Measurements from ENCODE around the gene ZSCAN5A. TPM values are rescaled to one million over a fixed set of nuclear protein-coding genes. Genes with fewer than 3 reads are reported as not detected.
A peak's percentile ranks its signal among the peaks of the same experiment; 100 is the strongest.
"Not testable (repeated sequence)": the region's sequence is repeated elsewhere in the genome, so short reads cannot be mapped to it uniquely, and the experiment has no call there.

Gene ZSCAN5A
- polyA plus RNA-seq, 4 donors: 11.4 to 13.9 (median 12.9) TPM

- DNase-seq (ENCODE audit: low read depth in 4 of 4, low spot score in 3 of 4): no peak
Measured at GRCh38 chr19:56282809-56283208, 31.8 kb downstream of the ZSCAN5A start.

- DNase-seq (ENCODE audit: low read depth in 4 of 4, low spot score in 3 of 4): no peak
Measured at GRCh38 chr19:56273563-56274117, 41.0 kb downstream of the ZSCAN5A start.

- DNase-seq (ENCODE audit: low read depth in 4 of 4, low spot score in 3 of 4): peak in 2 of 4 donors; percentile 14 to 22
Measured at GRCh38 chr19:56272161-56272798, 42.4 kb downstream of the ZSCAN5A start, which contains the start of gene EDDM13. Gene EDDM13, plus strand, starts transcription at chr19:56272748. Its CDS starts 87 bp downstream, at chr19:56272835.

- DNase-seq (ENCODE audit: low read depth in 4 of 4, low spot score in 3 of 4): no peak
Measured at GRCh38 chr19:56271151-56271550, 43.5 kb downstream of the ZSCAN5A start.

GRCh38 chr19:56270676-56271075 lies 44.0 kb downstream of the ZSCAN5A start:
- no peak for DNase-seq (ENCODE audit: low read depth in 4 of 4, low spot score in 3 of 4)

- no peak for DNase-seq (ENCODE audit: low read depth in 4 of 4, low spot score in 3 of 4)
Measured at GRCh38 chr19:56269348-56269747, 45.3 kb downstream of the ZSCAN5A start.

GRCh38 chr19:56266051-56266450 lies 48.6 kb downstream of the ZSCAN5A start:
- no peak for DNase-seq (ENCODE audit: low read depth in 4 of 4, low spot score in 3 of 4)

GRCh38 chr19:56263319-56263718 lies 51.3 kb downstream of the ZSCAN5A start:
- DNase-seq (ENCODE audit: low read depth in 4 of 4, low spot score in 3 of 4): no peak

- DNase-seq (ENCODE audit: low read depth in 4 of 4, low spot score in 3 of 4): not testable (repeated sequence)
Measured at GRCh38 chr19:56261932-56262331, 52.7 kb downstream of the ZSCAN5A start.

GRCh38 chr19:56261145-56261544 lies 53.5 kb downstream of the ZSCAN5A start:
- no peak for DNase-seq (ENCODE audit: low read depth in 4 of 4, low spot score in 3 of 4)

- no peak for DNase-seq (ENCODE audit: low read depth in 4 of 4, low spot score in 3 of 4)
Measured at GRCh38 chr19:56258272-56258671, 56.4 kb downstream of the ZSCAN5A start.

- peak; percentile 35 to 44 (median 42) for DNase-seq (ENCODE audit: low read depth in 4 of 4, low spot score in 3 of 4)
Measured at GRCh38 chr19:56253737-56254136, 60.9 kb downstream of the ZSCAN5A start.

GRCh38 chr19:56252699-56253422 lies 61.8 kb downstream of the ZSCAN5A start:
- peak; percentile 34 to 65 (median 48) for DNase-seq (ENCODE audit: low read depth in 4 of 4, low spot score in 3 of 4)

- DNase-seq (ENCODE audit: low read depth in 4 of 4, low spot score in 3 of 4): not testable (repeated sequence)
Measured at GRCh38 chr19:56248736-56249338, 65.8 kb downstream of the ZSCAN5A start.

- DNase-seq (ENCODE audit: low read depth in 4 of 4, low spot score in 3 of 4): not testable (repeated sequence)
Measured at GRCh38 chr19:56245764-56246163, 68.9 kb downstream of the ZSCAN5A start.

GRCh38 chr19:56245121-56245740 lies 69.4 kb downstream of the ZSCAN5A start:
- no peak for DNase-seq (ENCODE audit: low read depth in 4 of 4, low spot score in 3 of 4)

- no peak for DNase-seq (ENCODE audit: low read depth in 4 of 4, low spot score in 3 of 4)
Measured at GRCh38 chr19:56223481-56223880, 91.2 kb downstream of the ZSCAN5A start.

GRCh38 chr19:56222901-56223300 lies 91.7 kb downstream of the ZSCAN5A start:
- no peak for DNase-seq (ENCODE audit: low read depth in 4 of 4, low spot score in 3 of 4)

GRCh38 chr19:56221851-56222250 lies 92.8 kb downstream of the ZSCAN5A start:
- no peak for DNase-seq (ENCODE audit: low read depth in 4 of 4, low spot score in 3 of 4)

GRCh38 chr19:56221442-56221841 lies 93.2 kb downstream of the ZSCAN5A start:
- DNase-seq (ENCODE audit: low read depth in 4 of 4, low spot score in 3 of 4): not testable (repeated sequence)

- no peak for DNase-seq (ENCODE audit: low read depth in 4 of 4, low spot score in 3 of 4)
Measured at GRCh38 chr19:56218961-56219360, 95.7 kb downstream of the ZSCAN5A start.

All from right renal pelvis (tissue), 4 donors.